Measurements from ENCODE around the gene PDE8B.

- no peak for TF ChIP-seq CTCF (IDR thresholded peaks at IDR 0.05; ENCODE audit: low read depth, low read length, missing input control)
- no peak for TF ChIP-seq GABPA (IDR thresholded peaks at IDR 0.05 in 1 of 2, conservative IDR thresholded peaks at IDR 0.05 in 1 of 2)
- no peak for TF ChIP-seq RAD21 (IDR thresholded peaks at IDR 0.05)
- no peak for TF ChIP-seq HNF4G (IDR thresholded peaks at IDR 0.05)
- no peak for TF ChIP-seq YY1 (IDR thresholded peaks at IDR 0.05)
- TF ChIP-seq MAX (IDR thresholded peaks at IDR 0.05) = no peak
- no peak for TF ChIP-seq FOXA1 (IDR thresholded peaks at IDR 0.05)
- TF ChIP-seq SP1 (IDR thresholded peaks at IDR 0.05) = no peak
- TF ChIP-seq TAF1 (conservative IDR thresholded peaks at IDR 0.05) = no peak
- TF ChIP-seq ZBTB33 (IDR thresholded peaks at IDR 0.05) = no peak
- TF ChIP-seq JUND (IDR thresholded peaks at IDR 0.05) = no peak
- TF ChIP-seq ATF3 (IDR thresholded peaks at IDR 0.05) = no peak
- TF ChIP-seq EGR1 (IDR thresholded peaks at IDR 0.05; ENCODE audit: low read depth in 2 of 2) = no peak
- no peak for TF ChIP-seq RXRA (IDR thresholded peaks at IDR 0.05)
Observed at GRCh38 chr5:77176429-77176828, 34.1 kb upstream of the PDE8B start.
